Measurements from ENCODE around the gene HDHD5. TPM values are rescaled to one million over a fixed set of nuclear protein-coding genes. Genes with fewer than 3 reads are reported as not detected.

Gene HDHD5
- total RNA-seq, 4 donors from 2014 or later: 7.4 to 43.0 (median 28.9) TPM

DNA sequence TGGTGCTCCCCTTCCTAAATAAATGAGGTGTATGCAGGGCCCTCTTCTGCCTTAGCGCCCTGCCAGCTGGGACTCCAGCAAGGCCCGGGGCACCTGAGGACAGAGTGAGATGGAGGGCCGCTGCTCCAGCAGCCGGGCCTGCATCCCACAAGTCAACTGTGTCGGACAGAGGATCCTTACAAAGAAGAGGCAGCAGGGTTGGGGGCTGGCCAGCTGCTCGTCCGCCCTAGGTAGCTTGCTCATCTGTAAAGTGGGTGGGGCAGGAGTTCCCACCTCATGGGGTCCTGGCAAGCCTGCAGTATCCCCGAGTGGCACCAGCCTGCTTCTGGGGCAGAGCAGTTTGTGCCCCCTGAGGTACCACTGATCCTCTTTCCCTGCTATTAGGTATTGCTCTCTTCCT lies 45.5 kb downstream of the HDHD5 start:
- Histone ChIP-seq H3K9me3 (no peaks in the 10 kb centered on the region), H3K4me1 (no peaks in the 10 kb centered on the region), H3K4me3 (no peak overlapping the region), H3K27ac (no peak overlapping the region), H3K27me3 (no peaks in the 10 kb centered on the region), H3K36me3 (no peaks in the 10 kb centered on the region)
- DNase-seq: no peak
- intact Hi-C loops (cut with DNase I; ENCODE audit: low total_unique reads): no loop called here
- TF ChIP-seq POLR2A (IDR thresholded peaks at IDR 0.05): no peak
- TF ChIP-seq, protein P1, sequence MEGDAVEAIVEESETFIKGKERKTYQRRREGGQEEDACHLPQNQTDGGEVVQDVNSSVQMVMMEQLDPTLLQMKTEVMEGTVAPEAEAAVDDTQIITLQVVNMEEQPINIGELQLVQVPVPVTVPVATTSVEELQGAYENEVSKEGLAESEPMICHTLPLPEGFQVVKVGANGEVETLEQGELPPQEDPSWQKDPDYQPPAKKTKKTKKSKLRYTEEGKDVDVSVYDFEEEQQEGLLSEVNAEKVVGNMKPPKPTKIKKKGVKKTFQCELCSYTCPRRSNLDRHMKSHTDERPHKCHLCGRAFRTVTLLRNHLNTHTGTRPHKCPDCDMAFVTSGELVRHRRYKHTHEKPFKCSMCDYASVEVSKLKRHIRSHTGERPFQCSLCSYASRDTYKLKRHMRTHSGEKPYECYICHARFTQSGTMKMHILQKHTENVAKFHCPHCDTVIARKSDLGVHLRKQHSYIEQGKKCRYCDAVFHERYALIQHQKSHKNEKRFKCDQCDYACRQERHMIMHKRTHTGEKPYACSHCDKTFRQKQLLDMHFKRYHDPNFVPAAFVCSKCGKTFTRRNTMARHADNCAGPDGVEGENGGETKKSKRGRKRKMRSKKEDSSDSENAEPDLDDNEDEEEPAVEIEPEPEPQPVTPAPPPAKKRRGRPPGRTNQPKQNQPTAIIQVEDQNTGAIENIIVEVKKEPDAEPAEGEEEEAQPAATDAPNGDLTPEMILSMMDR (IDR thresholded peaks at IDR 0.05): no peak

DNA sequence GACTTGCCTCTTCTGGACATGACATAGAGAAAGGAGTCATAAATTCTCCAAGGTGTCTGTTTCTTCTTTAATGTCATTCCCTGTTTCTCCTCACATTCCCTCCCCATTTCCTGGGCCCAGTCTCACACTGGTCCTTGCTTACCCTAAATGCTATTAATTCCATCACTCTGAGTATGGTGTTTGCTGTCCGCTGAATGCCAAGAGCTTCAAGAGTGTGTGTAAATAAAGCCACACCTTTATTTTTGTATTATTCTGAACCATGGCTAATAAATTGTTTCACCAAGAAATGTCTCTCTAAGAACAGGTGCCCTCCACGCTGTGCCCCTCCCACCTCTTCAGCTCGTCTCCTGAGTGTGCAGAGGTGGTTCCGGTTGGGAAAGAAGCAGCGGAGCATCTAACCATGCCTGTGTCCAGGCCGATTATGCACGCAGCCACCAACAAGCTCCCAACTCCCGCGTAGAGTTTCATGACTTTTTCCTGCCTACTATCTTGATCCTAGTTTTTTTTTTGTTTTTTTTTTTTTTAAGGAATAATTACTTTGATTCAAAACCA lies 46.5 kb downstream of the HDHD5 start:
- DNase-seq: no peak
- Histone ChIP-seq H3K9me3 (no peaks in the 10 kb centered on the region), H3K27me3 (no peaks in the 10 kb centered on the region), H3K27ac (no peak overlapping the region), H3K36me3 (no peaks in the 10 kb centered on the region), H3K4me1 (no peaks in the 10 kb centered on the region), H3K4me3 (no peak overlapping the region)
- intact Hi-C loops (cut with DNase I; ENCODE audit: low total_unique reads): no loop called here
- TF ChIP-seq, protein P1 (IDR thresholded peaks at IDR 0.05): no peak
- no peak for TF ChIP-seq POLR2A (IDR thresholded peaks at IDR 0.05)

DNA sequence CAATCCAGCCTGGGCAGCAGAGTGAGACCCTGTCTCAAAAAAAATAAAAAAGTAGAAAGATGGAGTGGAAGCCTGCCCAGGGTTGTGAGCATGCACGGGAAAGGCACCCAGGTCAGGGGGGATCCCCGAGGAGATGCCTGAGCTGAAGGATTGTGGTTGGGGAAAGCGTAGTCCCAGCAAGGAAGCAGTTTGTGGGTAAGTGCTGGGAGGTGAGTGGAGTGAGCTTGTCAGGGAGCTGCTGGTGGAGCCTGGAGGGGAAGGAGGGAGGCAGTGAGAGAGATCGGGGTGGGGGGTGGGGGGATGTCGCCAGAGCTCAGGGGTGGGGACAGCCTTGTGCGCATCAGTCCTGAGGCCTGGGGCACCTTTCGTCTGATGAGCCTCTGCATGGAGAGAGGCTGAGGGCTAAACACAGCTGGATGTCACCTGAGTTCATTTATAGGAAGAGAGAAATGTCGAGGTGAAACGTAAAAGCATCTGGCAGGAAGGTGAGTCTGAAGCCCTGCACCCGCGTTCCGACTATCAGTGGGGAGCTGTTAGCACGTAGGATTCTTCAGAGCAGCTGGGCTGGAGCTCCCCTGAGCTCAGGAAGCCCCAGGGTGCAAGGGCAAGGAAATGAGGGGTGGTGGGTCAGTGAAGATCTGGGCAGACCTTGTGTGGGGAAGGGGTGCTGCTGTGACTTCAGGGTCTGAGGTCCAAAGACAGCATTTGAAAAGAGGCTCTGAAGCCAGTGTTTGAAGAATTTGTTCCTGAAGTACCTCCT lies 48.1 kb downstream of the HDHD5 start:
- Histone ChIP-seq H3K27ac (no peak overlapping the region), H3K9me3 (no peaks in the 10 kb centered on the region), H3K4me3 (no peak overlapping the region), H3K36me3 (no peaks in the 10 kb centered on the region), H3K27me3 (no peaks in the 10 kb centered on the region), H3K4me1 (no peaks in the 10 kb centered on the region)
- no peak for DNase-seq
- TF ChIP-seq POLR2A (IDR thresholded peaks at IDR 0.05): no peak
- TF ChIP-seq, protein P1 (IDR thresholded peaks at IDR 0.05): no peak
- intact Hi-C loops (cut with DNase I; ENCODE audit: low total_unique reads): no loop called here

DNA sequence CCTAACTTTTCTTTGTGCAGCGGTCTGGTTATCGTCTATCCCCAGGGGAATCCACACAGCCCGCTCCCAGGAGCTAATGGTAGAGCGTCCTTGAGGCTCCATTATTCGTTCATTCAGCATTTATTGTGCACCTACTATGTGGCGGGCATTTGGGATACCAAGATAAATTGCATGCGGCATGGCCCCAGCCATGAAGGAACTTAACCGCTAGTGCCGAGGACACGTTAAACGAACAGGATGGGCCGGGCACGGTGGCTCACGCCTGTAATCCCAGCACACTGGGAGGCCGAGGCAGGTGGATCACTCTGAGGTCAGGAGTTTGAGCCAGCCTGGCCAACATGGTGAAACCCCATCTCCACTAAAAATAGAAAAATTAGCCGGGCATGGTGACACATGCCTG lies 49.1 kb downstream of the HDHD5 start:
- Histone ChIP-seq H3K4me1 (no peaks in the 10 kb centered on the region), H3K27me3 (no peaks in the 10 kb centered on the region), H3K4me3 (no peak overlapping the region), H3K27ac (no peak overlapping the region), H3K9me3 (no peaks in the 10 kb centered on the region), H3K36me3 (no peaks in the 10 kb centered on the region)
- no peak for TF ChIP-seq POLR2A (IDR thresholded peaks at IDR 0.05)
- TF ChIP-seq, protein P1 (IDR thresholded peaks at IDR 0.05): no peak
- DNase-seq: no peak
- intact Hi-C loops (cut with DNase I; ENCODE audit: low total_unique reads): no loop called here

DNA sequence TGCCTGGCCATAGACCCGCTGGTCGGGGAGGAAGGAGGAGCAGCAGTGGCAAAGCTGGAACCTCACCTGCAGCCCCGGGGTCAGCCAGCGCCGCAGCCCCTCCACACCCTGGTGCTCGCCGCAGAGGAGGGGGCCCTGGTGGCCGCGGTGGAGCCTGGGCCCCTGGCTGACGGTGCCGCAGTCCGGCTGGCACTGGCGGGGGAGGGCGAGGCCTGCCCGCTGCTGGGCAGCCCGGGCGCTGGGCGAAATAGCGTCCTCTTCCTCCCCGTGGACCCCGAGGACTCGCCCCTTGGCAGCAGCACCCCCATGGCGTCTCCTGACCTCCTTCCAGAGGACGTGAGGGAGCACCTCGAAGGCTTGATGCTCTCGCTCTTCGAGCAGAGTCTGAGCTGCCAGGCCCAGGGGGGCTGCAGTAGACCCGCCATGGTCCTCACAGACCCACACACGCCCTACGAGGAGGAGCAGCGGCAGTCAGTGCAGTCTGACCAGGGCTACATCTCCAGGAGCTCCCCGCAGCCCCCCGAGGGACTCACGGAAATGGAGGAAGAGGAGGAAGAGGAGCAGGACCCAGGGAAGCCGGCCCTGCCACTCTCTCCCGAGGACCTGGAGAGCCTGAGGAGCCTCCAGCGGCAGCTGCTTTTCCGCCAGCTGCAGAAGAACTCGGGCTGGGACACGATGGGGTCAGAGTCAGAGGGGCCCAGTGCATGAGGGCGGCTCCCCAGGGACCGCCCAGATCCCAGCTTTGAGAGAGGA lies 49.8 kb downstream of the HDHD5 start:
- H3K9me3 ChIP-seq: no peaks in the 10 kb centered on the region
- H3K4me1 ChIP-seq: no peaks in the 10 kb centered on the region
- TF ChIP-seq, protein P1 (IDR thresholded peaks at IDR 0.05): no peak
- no peak for TF ChIP-seq POLR2A (IDR thresholded peaks at IDR 0.05)
- no peaks in the 10 kb centered on the region for H3K27me3 ChIP-seq
- no peaks in the 10 kb centered on the region for H3K36me3 ChIP-seq
- intact Hi-C loops (cut with DNase I; ENCODE audit: low total_unique reads): no loop called here
- H3K27ac ChIP-seq: no peak overlapping the region
- no peak overlapping the region for H3K4me3 ChIP-seq
- DNase-seq: no peak

Data from uterus (tissue), 4 donors.